ENCODE results near the gene INPP5E.

INPP5E gene

DNA sequence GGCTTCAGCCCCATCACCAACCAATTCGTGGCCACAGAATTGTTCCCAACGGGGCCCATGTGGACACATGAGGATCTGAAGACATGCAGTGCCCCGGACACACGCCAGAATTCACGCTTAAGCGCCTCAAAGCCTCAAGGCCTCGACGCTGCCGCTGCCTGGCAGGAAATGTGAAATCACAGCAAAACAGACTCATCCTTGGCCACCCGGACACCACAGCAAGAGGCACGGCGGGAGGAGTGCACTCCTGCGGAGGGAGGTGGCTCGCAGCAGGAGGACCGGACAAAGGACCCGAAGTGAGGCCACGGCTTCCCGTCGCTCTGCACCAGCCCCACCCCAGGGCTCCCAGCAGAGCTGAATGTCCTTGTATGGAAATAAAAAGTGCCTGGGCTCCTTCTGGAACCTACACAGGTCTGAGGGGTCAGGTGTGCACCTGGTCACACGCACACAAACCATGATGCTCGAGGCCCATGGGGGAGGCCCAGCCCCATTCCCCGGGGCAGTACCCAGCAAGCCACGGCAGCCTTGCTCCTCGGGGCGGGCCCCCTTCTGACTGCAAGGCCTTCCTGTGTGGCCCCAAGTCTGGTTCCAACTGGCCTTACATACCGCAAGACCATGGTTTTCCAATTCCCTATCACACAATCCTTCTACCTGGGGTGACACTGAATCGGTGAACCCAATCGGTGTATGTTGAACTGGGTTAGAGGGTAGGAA, 33.2 kb upstream of the INPP5E start:
- DNase-seq: no peak

DNA sequence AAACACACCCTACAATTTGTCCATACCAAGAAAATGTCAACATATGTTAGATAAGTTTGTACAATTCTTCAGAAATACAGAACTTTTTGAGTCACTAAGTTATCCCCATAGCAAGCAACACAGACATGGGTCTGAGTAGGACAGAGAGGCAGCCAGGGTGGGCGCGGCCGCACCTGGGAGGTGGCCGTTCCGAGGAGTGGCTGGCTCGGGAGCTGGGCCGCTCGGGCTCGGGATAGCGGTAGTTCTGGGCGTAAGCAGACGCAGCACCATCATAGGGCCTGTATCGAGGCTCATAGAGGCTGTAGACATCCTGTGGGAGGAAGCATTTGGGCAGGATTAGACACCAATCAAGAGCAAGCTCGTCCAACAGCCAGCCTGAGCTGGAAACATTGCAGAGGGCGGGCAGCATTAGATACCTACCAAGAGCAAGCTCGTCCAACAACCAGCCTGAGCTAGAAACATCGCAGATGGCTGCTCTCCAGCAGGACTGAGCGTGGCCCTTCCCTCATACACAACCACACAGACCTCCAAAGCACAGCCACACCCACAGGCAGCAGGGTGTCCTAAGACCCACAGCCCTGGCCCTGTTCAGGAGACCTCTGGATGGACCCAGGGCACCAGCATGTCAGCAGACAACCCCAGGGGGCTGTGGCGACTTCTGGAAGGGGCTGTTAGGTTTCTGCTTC, 32.3 kb upstream of the INPP5E start:
- DNase-seq: no peak

DNA sequence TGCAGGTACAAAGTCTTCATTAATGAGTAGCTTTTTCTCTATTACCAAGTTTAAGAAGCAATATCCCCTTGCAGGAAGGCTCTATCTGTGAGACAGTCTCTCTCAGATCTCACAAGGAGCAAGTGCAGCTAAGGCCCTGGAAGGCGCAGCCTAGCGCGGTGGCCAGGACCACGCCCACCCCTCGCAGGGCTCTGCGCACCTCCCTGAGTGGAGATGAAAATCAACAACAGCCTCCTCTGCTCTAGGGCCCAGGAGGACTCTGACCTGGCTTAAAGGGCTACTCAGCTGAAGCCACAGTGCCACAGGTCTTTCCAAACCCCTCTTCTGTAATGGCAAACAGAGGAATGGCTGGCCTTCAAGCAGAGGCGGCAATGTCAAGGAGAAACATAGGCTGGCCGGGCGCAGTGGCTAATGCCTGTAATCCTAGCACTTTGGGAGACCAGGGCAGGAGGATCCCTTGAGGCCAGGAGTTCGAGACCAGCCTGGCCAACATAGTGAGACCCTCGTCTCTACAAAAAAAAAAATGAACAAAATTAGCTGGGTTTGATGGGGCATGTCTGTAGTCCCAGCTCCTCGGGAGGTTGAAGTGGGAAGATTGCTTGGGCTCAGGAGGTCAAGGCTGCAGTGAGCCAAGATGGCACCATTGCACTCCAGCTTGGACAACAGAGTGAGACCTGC, 31.3 kb upstream of the INPP5E start:
- DNase-seq: no peak

DNA sequence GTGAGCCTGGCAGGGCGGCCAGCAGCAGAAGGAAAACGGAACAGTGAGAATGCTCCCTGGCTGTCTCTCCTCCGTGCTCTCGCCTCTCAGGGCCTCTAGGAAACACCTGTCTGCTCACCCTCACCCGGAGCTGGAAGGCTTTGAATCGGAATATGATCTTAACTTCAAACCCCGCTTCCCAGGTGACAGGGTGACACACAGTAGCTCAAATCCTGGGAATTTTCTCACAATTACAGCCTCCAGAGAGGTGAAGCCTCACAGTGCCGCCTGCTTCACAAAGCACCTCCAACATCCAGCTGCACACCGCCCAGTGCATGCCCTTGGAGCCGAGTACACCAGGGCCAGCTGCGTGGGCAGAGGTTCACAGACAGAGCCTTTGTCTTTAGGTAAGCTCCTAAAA, 30.7 kb upstream of the INPP5E start:
- no peak for DNase-seq

DNA sequence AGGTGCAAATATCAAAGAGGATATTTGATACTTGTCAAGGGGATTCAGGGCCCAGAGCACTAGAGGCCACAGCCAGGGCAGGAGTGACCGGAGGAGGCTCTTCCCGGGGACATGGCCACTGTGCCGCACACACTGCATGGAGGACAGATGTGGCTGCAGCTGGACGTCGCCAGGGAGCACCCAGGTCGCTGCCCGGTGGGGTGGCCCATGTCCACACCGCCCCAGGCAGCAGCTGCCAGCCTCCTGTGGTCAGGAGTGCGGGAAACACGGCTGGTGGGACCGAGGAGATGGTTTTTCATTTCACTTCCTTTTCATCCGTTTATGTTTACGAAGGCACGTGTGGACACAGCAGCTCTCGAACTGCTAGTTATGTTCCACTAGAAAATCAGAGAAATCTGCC, 28.1 kb upstream of the INPP5E start:
- DNase-seq: no peak

DNA sequence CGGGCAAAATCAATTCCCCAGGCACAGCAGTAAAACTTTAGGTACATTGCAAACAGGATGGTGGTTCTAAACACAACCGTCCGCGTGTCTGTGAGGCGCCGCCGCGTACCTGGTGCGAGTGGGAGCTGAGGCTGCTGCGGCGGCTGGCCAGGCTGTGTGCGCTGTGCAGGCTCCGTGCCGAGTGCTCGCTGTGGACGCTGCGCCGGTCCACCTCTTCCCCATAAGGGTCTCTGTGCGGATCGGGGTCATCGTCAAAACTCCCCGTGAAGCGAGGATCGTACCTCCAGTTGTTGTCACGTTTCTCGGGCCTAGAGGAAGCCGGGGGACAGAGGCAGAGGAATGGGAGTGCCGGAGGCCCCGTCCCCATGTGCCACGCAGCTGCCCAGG, 26.5 kb upstream of the INPP5E start:
- no peak for DNase-seq

DNA sequence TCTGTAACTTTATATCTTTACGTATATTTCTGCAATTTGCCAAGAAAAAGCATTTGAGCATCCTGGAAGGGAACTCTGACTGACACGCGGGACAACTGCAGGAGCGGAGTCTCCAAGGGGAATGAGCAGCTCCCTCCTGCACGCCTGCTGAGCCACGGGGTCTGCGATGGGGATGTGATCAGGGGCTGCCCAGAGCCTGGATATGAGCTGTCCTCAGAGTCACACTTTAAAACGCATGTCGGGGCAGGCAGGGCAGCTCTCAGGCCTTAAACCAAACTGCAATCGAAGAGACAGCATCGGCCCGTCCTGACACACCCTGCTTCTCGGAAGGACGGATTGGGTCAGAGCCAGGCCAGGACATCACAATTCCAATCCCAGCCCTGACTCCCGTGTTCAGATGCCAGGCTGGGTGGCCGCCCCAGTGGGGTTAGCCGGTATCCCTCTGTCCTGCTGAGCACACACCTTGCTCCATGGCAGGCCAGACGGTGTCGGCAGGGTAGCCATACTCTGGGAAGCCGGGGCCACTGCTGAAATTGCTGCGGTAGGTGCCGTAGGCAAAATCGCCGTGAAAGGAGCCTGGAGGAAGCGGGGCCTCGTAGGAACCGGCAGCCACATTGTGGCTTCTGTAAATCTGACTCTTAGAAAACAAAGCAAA, 26.0 kb upstream of the INPP5E start:
- no peak for DNase-seq

DNA sequence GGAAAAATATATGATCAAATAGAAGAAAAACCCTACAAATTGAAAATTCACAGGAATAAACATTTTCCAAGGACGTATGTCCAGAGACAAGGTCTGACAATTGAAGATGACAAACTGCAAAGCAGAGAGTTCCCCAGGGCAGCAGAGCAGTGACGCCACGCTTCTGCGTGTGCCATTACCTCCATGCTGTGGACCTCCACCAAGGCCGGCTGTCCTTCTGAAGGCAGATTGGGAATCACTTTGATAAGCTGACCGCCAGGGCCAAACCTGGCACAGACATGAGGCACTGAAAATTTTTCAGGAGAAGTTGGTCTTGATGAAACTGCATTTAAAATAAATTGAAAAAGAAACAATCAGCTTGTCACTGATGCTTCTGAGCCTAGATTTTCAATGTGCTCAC, 24.6 kb upstream of the INPP5E start:
- no peak for DNase-seq

DNA sequence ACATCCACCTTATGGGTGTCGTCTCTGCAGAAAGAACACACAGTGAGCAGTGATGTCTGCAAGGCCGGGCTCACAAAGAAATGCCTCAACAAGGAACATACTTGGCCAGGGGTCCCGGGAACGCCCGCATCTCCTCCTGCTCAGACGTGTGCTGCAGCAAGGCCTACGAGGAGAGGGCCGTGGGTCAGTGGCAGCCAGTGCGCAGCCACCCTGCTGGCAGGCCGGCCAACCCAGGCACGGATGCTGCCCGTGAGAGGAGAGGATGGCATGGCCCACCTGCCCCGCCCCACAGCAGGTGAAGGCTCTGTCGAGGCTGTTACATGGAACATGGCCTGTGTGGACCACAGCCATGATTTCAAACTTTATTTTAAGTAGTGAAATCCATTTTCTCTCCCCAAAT, 23.9 kb upstream of the INPP5E start:
- no peak for DNase-seq

DNA sequence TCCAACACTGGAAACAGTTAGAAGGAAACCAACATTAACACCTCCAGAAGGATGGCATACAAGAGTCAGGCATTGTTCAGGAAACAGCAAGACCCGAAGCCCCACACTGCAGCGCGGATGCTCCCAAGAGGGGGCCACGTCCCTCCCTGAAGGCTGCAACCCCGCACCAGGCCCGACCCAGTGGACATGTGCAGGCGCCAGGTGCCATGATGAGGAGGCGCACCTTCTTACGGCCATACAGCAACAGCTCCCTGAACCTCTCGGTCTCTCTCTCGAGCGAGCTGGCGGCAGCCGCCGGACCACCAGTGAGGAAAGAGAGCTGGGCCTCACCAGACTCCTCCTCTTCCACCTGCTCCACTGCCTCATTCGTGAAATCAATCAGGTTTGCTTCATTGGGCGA, 23.0 kb upstream of the INPP5E start:
- DNase-seq: no peak

DNA sequence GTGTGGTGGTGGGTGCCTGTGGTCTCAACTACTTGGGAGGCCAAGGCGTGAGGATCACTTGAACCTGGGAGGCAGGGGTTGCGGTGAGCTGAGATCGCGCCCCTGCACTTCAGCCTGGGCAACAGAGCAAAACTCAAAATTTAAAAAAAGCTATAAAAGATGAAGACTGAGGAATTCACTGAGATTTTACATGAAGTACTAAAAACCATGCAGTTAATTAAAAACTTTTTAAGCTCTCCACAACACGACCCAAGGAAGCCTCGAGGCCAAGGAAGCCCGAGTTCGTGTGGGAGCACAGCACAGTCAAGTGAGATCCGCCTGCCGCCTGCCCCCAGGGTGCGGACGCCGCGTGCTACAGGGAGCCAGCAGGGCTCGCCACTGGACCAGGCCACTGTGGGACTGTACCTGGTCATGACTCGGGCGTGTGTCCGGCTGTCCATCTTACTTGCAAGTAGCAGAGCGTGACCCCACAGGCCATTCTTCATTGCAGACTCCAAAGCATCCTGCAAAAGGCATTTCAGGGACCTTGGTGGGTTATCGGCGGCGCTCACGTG, 21.2 kb upstream of the INPP5E start:
- no peak for DNase-seq

DNA sequence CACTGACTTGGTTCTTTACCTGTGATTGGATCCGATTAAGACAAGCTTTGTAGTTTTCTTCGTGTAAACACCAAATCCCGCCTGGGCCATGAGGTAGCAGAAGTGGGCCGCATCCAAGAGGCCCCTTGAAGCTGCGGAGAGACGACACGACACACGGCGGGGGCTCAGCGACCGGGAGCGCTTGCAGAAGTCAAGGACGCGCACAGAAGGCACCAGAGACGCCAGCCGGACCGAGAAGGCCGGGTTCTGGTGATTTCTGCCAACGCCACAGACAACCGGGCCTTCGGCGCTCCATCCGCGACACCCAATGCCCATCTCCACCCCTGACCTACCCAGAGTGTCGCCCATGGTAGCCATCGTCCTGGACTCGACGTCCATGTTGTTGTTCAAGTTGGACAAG, 19.8 kb upstream of the INPP5E start:
- no peak for DNase-seq

DNA sequence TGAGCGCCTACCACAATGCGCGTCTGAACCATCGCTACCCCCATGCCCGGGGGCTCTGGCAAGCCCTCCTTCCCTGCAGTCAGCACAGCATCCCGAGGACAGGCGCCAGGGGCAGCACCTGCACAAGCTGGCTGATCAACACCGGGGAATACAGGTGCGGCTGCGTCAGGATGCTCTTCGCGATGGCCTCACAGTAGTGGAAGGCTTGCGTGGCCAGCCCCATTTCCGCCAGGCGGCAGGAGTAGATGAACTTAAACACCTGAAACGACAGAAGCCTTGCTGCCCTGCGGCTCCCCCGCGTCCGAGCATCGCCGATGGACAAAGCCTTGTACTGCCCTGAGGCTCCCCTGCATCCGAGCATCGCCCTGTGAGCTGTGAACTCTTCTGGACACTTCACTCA, 17.7 kb upstream of the INPP5E start:
- DNase-seq: no peak

DNA sequence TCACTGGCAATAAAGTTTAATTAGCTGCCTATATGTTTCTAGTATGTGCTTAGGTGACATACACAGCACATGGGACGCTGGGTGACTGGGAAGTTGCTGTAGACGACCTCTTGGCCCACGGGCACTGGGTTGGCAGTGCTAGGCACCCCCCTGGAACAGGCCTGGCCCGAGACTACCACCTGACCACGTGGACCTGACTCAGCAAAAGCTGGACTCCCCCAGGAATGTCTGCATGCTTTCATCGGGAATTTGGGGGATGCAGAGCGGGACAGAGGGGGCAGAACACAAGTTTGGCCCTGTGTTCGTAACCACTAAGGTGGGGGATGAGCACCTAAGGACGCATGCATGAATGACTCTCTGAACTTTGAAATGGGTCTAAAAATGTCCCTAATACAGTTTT, 16.6 kb upstream of the INPP5E start:
- DNase-seq: no peak

DNA sequence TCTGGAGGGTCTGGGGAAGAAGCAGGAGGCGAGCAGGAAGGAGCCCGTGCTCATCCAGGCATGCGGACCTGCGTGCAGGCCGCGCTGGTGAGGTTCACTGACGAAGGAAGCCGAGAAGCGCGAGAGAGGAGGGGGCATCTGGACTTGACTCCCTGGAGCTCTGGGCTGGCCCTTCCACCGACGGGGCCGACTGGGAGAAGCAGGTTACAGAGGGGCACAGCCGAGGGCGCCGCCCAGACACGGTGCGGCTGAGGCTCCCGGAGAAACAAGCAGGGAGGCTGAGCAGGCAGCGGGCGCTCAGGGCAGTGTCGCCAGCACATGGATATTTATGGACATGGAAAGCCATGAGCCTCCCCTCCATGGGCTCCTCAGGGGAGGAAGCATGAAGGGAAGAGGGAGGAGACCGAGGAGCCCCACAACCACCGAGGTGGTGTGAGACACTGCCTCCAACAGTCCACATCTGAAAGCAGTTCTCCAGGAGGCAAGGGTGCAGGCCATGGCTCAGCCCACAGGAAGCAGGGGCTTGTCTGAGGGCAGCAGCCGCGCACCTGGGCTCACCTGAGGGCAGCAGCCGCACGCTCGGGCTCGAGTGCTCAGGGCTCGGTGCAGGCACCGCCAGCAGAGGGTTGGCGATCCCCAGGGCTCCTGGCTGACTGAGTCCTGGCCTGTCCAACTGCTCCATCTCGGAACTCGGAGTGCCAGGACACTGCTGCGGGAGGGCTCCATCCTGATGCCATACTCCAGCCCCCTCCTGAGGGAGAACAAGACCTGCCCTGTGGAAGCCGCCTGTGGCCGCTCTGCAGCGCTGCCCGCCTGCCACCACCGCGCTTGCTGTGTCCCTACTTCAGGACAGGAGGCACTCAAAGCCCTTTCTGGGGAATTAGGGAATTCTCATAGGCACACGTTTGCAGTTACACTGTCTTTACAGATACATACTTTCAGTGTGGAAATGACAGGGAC, 15.7 kb upstream of the INPP5E start:
- DNase-seq: no peak

DNA sequence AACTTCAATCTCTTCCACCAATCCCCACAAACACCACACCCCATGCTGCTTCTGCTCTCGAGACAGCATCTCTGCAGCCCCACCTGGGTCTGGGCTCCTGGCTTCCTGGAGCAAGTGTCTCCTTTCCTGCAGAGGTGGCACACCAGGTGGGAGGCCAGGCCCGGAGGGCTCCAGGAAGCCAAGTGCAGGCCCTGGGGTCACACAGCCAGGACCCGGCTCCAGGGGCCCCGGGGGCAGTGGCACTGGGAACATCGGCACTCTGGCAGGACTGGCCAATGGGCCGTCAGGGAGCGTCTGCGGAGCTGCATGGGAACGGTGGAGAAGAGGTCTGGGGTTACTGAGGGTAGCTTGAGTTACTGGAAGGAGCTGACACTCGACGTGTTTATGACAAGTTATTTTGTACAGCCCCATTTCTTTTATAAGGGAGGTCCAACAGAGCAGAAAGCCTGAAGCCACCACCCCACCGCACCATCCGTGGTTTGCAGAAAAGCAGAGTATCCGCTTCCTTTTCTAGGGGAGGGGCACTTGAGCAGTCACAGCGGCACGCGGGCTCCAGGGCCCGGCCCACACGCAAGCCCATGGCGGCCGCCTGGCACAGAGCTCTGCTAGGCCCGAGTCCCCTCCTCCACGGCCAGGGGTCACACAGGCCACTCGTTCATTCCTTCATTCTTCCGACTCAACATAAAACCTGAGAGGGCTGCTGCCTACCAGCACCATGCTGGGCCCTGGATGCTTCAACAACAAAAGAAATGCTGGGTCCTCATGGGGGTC, 14.6 kb upstream of the INPP5E start:
- no peak for DNase-seq

DNA sequence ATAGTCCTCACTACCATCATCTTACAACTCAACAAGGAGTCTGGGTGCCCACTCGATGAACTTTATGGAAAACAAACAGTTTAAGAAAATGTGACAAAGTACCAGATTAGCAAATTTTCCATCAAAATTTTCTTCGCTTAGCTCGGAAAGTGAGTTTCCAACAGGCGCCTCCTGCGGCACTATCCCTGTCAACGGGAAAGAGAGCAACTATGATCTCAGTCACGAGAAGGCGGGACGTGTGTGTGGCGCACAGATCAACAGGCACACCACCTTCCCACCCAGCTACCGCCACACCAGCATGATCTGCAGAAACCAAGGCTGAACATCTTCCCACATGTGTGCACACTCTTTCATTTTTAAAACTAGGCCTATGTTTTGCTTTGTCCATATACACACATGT, 13.7 kb upstream of the INPP5E start:
- DNase-seq: no peak

DNA sequence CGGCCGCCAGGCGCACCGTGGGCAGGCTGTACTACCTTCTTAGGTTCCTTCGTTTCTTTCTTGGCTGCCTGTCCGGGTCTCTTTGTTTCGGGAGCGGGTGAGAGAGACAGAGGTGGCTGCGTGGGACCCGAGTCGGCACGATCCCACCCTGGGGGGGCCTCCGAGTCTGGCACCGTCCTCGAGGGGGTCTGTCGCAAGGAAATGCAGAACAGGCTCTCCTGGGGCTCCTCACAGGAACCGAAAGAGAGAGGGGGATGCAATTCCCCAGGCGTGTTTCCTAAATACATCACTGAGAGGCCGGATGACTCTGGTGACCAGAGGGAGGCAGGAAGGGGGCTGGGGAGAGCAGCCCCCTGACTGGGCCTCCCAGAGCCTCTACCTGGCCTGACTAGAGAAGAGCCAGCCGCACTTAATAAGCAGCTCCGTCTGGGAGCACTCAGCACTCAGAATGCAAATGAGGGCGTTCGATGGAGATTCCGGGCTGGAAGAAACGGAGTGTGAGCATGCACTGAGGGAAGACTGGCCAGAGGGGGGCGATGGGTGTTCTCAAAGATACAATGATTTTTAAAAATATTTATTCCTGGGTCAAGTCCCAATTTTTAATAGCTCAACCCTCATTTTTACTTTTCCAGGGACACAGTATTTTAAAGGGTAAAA, 11.7 kb upstream of the INPP5E start:
- no peak for DNase-seq

DNA sequence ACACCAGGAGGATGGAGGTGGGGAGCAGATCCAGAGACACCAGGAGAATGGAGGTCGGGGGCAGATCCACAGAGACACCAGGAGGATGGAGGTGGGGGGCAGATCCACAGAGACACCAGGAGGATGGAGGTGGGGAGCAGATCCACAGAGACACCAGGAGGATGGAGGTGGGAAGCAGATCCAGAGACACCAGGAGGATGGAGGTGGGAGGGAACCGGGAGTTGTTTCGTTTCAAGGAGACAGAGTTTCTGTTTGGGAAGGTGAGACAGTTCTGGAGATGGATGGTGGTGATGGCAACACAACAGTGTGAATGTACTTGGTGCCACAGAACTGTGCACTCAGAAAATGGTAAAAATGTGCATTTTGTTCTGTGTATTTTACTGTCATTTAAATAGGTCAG, 9.0 kb upstream of the INPP5E start:
- DNase-seq: no peak

DNA sequence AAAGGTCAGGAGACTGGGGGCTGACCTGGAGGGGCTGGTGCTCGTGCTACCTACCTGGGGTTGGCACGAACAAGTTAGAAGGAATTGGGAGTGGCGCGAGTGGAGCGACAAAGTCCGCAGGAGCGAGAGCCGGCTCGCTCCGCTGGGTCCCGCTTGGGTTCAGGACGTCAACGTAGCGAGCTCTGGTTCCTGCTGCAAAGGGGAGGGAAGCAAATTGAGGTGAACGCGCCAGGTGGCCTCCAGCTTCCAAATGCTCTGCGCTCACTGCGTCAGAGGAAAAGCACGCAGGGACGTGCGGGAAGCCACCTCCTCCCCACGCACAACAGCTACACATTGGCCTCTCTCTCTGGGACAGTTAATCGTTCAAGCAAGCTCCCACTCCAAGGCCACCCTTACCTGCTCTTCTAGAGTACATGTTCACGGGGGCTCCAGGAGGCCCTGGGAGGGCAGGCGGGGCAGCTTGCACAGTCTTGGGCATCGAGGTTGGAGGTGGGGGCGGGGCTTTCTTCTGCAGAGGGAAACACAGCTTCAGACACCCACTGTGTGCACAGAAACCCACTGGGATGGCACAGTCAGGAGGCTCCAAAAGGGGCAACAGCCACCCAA, 7.6 kb upstream of the INPP5E start:
- DNase-seq: no peak

DNA sequence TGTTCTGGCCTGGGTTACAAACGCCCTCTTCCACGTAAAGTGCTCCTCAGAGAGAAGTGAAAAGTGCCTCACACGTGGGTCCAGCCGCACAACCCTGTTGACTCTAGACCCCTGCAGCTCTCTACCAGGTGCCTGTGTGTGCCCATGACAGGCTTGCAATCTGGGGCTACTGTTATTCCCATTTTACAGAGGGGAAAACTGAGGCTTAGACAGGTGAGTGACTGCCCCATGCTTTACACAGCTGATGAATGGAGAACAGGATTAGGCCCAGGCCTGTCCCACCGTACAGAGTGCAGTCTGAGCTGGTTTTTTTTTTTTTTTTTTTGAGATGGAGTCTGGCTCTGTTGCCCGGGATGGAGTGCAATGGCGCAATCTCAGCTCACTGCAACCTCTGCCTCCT, 6.2 kb upstream of the INPP5E start:
- no peak for DNase-seq
